ENCODE results near the gene ACSF3.
"Not testable (repeated sequence)": the region's sequence is repeated elsewhere in the genome, so short reads cannot be mapped to it uniquely, and the experiment has no call there.

ACSF3 gene

DNA sequence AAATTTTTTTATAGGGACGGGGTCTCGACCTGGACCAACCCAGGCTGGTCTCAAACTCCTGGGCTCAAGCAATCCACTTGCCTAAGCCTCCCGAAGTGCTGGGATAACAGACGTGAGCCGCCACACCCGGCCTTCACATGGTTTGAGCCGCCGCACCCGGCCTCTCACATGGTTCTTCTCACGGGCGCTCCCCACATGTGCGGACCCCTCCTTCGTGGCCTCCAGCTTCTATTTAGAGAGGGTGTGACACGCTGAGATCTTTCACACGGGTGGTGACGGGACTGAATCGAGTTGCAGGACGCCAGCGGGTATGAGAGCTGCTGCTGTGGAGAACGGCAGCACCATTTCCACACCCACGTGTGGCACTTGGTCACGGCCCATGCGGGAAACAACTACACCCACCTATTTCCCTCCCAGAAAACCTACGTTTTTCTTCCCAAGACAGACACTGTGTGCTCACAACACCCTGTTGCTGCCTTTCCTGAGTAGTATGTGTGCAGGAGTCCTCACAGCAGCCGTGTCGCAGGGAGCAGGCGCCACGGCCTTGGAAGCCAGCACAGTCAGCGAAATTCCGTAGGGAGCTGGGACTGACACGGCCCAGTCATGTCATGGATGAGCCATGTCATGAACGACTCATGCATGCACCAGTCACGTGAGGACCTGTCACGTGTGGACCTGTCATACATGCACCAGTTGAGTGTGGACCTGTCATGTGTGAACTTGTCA is 20.1 kb upstream of the ACSF3 start:
- no peak for DNase-seq

DNA sequence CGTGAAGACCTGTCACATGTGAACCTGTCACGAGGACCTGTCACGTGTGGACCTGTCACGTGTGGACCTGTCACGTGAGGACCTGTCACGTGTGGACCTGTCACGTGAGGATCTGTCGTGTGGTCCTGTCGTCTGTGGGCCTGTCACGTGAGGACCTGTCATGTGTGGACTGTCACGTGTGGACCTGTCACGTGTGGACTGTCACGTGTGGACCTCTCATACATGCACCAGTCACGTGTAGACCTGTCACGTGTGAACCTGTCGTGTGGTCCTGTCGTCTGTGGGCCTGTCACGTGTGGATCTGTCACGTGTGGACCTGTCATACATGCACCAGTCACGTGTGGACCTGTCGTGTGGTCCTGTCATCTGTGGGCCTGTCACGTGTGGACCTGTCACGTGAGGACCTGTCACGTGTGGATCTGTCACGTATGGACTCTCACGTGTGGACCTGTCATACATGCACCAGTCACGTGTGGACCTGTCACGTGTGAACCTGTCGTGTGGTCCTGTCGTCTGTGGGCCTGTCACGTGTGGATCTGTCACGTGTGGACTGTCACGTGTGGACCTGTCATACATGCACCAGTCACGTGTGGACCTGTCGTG is 19.5 kb upstream of the ACSF3 start:
- not testable (repeated sequence) for DNase-seq

DNA sequence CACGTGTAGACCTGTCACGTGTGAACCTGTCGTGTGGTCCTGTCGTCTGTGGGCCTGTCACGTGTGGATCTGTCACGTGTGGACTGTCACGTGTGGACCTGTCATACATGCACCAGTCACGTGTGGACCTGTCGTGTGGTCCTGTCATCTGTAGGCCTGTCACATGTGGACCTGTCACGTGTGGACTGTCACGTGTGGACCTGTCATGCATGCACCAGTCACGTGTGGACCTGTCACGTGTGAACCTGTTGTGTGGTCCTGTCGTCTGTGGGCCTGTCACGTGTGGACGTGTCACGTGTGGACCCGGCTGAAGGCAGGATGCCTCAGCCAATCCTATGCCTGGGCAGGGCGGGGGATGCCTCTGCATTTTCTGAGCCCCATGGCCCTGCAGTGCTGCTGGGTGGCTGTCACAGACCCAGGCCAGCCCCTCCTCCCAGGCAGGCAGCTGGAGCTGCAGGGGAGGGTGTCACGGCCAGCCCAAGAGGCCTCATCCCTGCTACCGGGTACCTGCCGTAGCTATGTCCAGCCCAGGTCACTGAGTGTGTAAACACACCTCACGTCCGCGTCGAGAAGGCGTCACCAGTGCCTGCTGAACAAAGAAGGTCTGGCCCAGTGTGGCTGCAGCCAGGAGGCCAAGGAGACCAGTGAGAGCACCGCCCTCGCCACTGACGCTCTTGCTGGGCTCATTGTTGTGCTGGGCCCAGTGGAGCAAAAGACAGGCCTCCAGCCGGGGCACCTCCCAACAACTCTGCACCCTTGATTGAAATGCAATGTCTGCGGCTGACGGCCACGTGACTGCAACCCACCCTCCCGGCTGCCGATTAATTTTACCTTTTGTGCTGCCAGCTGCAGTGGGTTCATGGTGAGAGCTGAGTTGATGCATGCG is 18.6 kb upstream of the ACSF3 start:
- DNase-seq: no peak

DNA sequence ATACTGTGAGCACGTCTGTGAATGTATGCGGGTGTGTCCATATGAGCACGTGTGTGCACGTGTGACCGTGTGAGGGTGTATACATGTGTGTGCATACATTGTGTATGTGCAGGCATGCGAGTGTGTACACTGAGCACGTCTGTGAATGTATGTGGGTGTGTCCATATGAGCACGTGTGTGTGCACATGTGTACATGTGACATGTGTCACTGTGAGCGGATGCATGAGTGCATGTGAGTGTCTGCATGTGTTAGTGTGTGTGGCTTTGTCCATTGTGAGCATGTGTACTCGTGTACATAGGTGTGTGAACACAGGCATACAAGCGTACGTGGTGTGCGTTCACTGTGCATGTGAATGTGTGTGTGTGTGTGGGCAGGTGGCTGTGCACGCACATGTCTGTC is 17.5 kb upstream of the ACSF3 start:
- DNase-seq: no peak

DNA sequence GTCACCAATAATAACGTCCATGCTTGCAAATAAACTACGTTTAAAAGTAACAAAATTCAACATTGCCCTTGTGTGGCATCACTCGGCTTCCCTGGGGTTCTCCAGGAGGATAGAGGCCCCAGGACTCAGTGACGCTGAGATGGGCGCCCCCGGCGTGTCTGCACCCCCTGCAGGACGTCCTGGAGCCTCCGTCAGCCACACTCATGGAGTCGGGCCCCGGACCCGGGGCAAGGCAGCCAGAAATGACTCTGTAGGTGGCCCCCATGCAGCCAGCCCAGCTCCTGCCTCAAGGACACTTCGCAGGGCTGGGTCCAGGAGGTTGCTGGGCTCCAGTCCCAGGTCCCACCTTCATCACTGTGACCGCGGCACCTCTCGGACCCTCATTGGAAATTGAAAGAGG is 16.6 kb upstream of the ACSF3 start:
- no peak for DNase-seq

DNA sequence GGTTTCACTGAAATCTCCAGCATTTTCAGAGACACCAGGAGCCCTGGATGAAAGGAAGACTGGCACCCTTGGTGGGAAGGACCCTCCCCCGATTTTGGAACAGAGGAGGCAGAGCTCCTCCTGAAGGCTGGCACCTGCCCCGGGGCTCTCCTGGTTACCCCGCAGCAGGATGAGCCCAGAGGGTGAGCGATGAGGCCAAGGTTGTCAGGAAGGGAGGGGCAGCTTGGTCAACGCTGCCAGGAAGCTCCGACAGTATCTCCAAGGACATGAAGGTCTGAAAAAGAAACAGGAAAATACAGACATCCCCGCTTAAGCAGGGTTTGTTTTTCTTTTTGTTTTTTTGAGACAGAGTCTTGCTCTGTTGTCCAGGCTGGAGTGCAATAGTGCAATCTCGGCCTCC is 15.5 kb upstream of the ACSF3 start:
- no peak for DNase-seq

DNA sequence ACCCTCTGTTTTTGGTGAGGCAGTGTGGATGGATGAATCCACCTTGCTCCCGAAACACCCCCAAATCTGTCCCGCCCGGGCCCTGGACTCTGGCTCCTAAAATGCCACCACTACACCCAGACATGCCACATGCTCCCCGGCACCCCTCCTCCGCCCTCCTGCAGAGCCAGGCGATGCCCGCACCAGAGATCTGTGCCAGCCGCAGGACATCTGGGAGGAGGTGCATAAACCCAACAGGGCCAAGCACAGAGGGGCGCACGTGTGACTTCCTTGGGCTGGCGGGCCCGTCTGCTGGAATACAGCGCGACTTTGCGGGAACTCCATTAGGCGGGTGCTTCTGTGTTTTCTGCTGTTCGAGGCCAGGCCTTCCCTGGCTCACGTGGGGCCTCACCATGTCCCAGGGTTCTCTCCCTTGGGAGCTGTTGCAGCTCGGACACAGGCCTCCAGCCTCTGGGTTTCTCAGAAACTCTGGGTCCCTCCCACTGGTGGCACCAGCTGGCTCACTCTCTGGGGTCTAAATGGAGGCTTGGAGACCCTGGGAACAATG is 14.1 kb upstream of the ACSF3 start:
- DNase-seq: no peak

DNA sequence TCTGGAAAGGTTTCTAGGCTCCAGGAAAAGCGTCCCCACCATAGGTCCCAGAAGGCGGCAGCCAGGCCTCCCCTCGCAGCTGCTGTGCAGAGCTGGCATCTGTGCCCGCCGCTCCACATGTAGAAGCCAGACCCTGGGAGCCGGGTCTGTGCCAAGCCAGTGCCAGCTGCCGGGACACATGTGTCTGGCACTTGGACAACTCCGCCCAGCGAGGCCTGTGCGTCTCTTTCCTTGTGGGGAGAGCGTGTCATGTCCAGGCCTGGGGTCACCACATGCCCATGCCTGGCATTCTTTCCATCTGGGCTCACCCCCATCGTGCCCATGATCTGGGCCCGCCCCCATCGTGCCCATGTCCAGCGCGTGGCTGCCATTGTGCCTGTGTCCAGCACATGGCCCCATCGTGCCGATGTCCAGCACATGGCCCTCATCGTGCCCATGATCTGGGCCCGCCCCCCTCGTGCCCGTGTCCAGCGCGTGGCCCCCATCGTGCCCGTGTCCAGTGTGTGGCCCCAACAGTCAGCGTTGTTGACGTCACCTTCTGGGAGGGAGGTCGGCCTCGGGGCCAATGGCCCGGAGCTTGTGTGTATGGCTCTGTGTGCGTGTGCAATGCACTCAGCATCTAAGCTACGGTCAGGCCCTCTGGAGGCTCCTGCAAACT is 13.3 kb upstream of the ACSF3 start:
- no peak for DNase-seq

DNA sequence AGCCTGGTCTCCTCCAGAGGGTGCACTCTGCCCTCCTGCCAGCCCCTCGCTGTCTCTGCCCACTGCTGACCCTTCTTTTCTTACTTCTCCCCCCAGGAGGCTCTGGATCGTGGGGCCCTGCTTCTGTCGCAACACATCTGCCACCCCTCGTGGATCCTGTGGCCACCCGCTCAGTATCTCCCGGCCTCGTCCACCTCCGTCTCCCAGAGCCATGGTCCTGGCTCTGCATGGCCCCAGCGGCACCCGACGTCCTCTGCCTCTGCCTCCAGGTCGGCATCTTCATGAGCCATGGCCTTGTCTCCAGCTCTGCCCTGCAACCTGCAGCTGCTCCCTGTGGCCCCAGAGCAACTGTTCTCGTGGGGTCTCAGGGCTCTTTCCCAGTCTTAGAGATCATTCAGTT is 12.1 kb upstream of the ACSF3 start:
- DNase-seq: no peak

DNA sequence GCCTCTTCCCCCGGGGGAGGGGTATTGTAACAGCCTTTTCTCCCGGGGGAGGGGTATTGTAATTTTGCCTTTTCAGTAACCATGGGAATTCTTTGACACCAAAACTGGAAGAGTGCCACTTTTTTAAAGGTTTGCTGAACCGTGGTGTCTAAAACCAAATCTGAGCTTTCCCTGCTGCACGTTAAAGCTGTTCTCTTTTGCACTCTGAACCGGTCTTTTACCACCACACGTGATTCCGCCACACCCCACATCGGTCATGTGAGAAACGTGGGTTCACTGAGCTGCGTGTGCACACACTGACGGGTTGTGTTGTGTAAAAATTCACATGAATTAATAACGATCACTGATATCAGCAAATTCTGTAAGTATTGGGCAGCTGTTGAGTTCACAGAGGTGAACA is 9.2 kb upstream of the ACSF3 start:
- peak in 1 of 4 experiments; percentile 30 for DNase-seq

DNA sequence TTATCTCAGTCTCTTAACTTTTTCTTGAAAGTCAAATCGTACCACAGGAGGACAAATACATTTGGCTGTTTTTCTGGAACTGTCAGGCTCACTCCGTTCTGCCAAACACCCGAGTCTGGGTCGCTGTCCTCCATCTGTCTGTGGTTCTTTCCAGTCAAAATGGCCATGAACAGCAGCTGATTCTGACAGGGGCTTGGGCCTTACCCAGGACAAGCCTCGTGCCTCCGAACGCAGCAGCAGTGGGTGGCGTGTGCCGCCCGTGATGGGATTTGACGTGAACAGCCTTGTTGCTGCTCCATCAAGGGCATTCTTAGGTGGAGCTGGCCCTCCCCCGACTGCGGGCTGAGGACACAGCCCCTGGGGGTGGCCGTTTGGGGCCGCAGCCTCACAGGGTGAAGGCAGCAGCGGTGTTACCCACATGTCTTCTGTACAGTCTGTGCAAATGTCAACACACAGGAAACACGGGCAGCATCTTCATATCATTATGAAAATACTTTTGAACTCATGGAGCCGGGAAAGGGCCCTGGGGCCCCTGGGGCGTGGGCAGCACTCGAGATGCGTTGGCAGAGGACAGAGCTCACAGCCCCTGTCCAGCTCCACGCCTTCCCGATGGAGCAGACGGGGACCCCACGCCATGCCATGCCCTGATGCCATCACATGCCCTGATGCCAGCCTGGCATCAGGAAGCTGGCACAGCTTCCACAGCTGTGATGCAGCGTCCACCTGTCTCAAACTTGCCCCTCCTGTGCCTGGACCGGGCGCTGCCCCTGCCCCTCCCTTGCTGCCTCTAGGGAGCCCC is 8.6 kb upstream of the ACSF3 start:
- no peak for DNase-seq

DNA sequence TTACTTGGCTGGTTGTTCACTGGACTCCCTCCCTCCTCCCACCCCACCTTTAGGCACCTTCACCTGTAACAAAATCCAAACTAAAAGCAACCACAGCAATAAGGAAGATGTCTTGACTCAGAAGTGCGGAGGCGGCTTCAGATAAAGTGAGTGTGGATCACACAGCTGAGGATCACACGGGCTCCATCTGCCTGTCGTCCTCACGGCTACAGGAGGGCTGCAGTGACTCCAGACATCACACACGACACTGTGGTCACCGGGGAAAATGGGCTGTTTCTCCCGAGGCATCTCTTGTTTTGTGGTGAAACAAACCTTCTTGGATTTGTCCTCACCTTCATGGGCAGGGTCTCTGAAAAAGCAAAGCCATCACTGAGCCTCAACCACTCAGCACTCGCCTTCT is 7.9 kb upstream of the ACSF3 start:
- DNase-seq: no peak

DNA sequence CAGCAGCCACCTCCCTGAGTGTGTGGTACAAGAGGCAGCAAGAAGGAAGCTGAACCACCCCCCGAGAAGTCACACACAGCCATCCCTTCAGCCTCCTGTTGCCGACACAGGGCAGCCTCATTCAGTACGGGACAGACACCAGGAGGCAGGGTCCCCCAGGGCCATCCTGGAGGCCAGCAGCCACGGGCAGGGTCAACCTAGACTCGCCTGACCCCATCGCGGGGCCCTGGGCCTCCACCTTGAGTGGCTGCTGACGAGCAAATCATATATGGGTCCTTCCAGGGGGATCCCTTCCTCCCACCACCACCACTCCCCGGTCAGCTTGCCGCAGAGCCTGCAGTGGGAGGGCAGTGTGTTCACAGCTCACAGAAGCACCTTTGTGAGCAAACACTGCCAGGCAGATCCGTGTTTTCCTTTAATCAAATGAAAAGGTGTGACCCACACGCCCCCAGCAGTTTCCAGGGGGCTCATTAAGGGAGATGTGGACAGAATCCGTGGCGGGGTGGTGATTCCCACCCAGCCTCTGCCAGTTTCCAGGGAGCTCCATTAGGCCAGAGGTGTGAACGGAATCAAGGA is 5.6 kb upstream of the ACSF3 start:
- DNase-seq: no peak

DNA sequence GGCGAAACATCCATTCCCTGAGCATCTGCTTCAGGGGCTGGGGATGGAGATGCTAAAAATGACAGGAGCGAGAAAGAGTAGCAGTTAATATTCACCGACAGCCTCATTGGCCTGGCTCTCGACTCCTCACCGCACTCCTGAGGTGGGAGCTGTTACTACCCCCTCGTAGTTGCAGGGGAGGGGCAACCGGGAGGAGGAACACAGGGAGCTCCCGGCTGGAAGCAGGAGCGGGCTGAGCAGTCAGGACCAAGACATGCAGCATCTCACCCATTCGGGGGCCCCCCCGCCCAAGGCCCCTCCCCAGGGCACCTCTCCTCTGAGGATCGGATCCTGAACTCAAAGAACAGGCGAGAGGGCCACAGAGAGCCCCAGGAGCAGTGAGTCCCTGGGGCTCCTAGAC is 4.5 kb upstream of the ACSF3 start:
- no peak for DNase-seq

DNA sequence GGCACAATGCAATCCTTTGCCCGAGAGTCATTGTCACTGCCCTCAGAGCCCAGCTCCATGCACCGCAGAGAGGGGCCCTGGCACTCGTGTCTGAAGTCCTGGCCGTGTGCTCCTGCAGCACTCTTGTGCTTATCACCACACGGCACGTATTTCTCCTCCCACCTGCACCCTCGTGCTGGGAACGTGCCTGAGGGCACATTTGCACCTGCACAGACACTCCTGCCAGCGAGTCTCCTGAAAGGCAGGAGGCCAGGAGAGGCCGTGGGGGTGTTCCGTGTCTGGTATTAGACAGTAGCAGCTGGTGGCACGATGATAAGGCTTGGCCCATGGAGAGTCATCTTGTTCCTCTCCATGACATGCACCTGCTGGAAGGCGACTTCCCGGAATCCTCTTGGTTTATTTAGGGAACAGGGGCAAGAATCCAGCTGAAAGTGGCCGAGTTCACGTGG is 3.4 kb upstream of the ACSF3 start:
- DNase-seq: no peak

DNA sequence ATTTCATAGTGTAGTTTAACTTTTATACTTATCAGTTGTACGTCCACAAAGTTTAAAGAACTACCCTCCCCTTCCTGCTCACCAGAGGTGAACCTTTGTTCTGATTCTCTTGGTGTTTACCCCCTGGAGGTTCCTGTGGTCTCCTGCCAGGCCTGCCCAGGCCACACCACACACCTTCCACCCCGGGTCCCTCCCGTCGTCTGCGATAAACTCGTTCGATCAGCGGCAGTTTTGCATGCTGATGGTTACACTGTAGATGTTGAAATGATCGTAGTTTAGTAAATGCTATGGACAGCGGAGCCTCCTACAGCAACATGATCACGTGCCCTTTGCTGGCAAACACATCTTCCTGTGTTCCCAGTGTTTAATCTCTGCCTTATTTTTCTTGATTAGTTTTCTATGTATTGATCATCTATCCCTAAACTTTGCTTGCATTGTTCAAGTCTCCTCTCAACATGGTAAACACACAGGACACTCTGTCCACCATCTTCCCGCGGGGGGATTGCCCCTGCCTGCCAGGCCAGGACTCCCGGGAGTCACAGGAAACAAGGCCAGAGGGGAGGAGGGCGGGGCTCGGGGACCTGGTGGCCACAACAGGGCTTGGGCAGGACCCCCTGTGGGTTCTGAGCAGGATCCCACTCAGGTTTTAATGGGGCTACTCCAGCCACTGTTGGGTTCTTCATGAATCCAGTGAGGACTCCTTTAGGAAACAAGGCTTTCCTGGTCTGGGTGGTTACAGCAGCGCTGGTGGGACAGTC is 2.8 kb upstream of the ACSF3 start:
- no peak for DNase-seq

DNA sequence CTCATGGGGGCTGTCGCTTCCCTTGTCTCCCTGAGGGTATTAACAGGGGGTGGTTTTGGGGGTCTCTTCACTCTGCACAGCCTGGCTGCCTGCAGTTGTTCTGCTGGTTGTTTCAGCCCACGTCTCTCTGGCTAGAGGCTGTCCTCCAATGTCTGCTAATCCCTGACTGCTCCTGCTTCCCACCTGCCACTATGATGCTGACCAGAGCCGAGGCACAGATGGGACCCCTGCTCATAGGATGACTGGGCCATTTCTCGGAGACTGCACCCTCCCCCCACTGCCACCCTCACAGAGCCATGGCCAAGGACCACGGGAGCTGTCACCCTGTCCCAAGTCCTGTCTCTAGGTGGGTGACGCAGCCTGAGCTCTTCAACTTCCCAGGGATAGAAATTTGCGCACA is 1.6 kb upstream of the ACSF3 start:
- DNase-seq: no peak

DNA sequence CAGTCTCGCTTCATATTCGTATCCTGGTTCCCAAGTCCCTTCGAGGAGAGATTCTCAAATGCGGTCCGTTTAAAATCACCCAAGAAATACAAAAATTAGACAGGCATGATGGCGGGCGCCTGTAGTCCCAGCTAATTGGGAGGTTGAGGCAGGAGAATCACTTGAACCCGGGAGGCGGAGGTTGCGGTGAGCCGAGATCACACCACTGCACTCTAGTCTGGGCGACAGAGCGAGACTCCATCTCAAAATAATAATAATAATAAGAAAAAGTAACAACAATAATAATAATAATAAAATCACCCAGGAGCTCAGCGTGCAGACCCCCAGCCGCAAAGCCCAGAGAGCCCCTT is 425 bp upstream of the ACSF3 start:
- DNase-seq: not testable (repeated sequence)

DNA sequence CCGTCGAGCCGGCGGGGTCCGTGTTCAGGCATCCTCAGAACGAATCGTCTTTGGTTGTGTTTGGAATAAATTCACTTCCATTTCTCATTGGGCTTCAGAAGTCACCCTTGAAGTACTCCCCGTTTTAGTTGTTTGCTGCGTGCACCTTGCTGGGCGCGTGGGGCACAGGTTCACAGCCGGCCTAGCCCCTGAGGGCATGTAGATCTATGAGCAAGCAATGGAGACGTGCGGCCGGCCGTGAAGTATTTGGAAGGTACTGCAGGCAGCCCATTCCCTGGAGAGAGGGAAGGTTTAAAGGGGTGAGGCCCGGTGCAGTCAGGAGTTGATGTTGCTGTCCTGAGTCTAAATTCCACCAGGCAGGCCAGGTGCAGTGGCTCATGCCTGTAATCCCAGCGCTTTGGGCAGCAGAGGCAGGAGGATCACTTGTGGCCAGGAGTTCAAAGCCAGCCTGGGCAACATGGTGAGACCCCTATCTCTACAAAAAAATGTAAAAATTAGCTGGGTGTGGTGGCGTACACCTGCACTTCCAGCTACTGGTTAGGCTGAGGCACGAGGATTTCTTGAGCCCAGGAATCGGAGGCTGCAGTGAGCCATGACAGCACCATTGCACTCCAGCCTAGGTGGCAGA is 714 bp downstream of the ACSF3 start:
- peak in 2 of 4 experiments; percentile 15 to 44 for DNase-seq

DNA sequence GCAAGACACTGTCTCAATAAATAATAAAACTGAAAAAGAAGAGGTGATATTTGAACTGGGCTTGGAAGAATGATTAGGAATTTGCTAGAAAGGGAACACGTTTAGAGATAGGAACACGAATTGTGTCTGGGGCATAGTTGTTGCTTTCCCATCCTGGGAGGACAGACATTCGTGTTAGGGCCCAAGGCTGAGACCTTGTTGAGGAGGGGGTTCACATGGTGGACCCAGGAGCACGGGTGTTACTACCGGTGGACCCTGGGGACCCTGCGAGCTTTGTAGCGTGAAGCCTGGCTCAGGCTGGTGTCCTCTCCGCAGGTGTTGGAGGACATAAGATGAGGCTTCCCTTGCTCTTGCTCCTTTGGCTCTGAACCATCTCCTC is 1.2 kb downstream of the ACSF3 start:
- no peak for DNase-seq
